DMS153 treated with DMSO at 0.1 percent for 48 hours (cell line): ENCODE results near the gene TH.
A peak's percentile ranks its signal among the peaks of the same experiment; 100 is the strongest.
"Not testable (repeated sequence)": the region's sequence is repeated elsewhere in the genome, so short reads cannot be mapped to it uniquely, and the experiment has no call there.

ENCODE experiments used
- DNase-seq: peaks from one replicate; lab custom pipeline; 2025; ENCODE audit not compliant: unreplicated experiment; lab: John Stamatoyannopoulos, UW

Gene TH

GRCh38 chr11:2196970-2197770 lies 25.6 kb upstream of the TH start:
- DNase-seq = peak; percentile 58

- DNase-seq = no peak
Observed at GRCh38 chr11:2195756-2196088, 24.1 kb upstream of the TH start.

- no peak for DNase-seq
Observed at GRCh38 chr11:2194877-2195755, 23.5 kb upstream of the TH start.

- DNase-seq = not testable (repeated sequence)
Observed at GRCh38 chr11:2193888-2194595, 22.4 kb upstream of the TH start.

- DNase-seq = no peak
Observed at GRCh38 chr11:2193099-2193887, 21.7 kb upstream of the TH start.

- DNase-seq = no peak
Observed at GRCh38 chr11:2192435-2192834, 20.8 kb upstream of the TH start.

- no peak for DNase-seq
Observed at GRCh38 chr11:2191883-2192282, 20.3 kb upstream of the TH start.

- DNase-seq = no peak
Observed at GRCh38 chr11:2190657-2191471, 19.2 kb upstream of the TH start.

- no peak for DNase-seq
Observed at GRCh38 chr11:2189938-2190656, 18.5 kb upstream of the TH start.

- no peak for DNase-seq
Observed at GRCh38 chr11:2188745-2189144, 17.1 kb upstream of the TH start.

- no peak for DNase-seq
Observed at GRCh38 chr11:2187280-2187707, 15.7 kb upstream of the TH start.

- DNase-seq = peak; percentile 54
Observed at GRCh38 chr11:2186669-2187279, 15.2 kb upstream of the TH start.

- DNase-seq = no peak
Observed at GRCh38 chr11:2185324-2186085, 13.9 kb upstream of the TH start.

GRCh38 chr11:2182692-2183474 lies 11.3 kb upstream of the TH start:
- no peak for DNase-seq

GRCh38 chr11:2182075-2182474 lies 10.5 kb upstream of the TH start:
- no peak for DNase-seq

GRCh38 chr11:2180789-2181370 lies 9.3 kb upstream of the TH start:
- no peak for DNase-seq

- DNase-seq = no peak
Observed at GRCh38 chr11:2180347-2180746, 8.7 kb upstream of the TH start.
